Left lung (tissue), 10 donors: ENCODE measurements around the gene ROMO1. TPM values are rescaled to one million over a fixed set of nuclear protein-coding genes. Genes with fewer than 3 reads are reported as not detected.
"Not testable (repeated sequence)": the region's sequence is repeated elsewhere in the genome, so short reads cannot be mapped to it uniquely, and the experiment has no call there.

Experiments used
- ATAC-seq: fragments of 200-7000 bp; cut with Tn5 transposase; one replicate; pipeline ENCODE4 v1.9.1; 2020; ENCODE audit warnings: moderate library complexity
- DNase-seq, 4 donors: peaks; one replicate each; pipeline ENCODE4 v3.0.0-alpha.2; 2013 to 2020
- H3K27ac ChIP-seq, 2 donors: fragments of 200-600 bp; sonication (generic) in 1 of 2; one replicate each; pipeline versions ENCODE4 v1.5.0 to v1.8.0; 2020 to 2021
- H3K27me3 ChIP-seq, 2 donors: fragments of 200-600 bp; sonication (generic) in 1 of 2; one replicate each; pipeline versions ENCODE4 v1.5.0 to v1.8.0; 2020 to 2021
- H3K36me3 ChIP-seq, 2 donors: fragments of 200-600 bp; sonication (generic) in 1 of 2; one replicate each; pipeline versions ENCODE4 v1.5.0 to v1.8.0; 2020 to 2021
- H3K4me1 ChIP-seq, 2 donors: fragments of 200-600 bp; one replicate each; pipeline ENCODE4 v1.8.0; 2021
- H3K4me3 ChIP-seq, 2 donors: fragments of 200-600 bp; sonication (generic) in 1 of 2; one replicate each; pipeline versions ENCODE4 v1.5.0 to v1.8.0; 2020 to 2021; ENCODE audit warnings: mild to moderate bottlenecking in 1 of 2
- H3K9me3 ChIP-seq, 2 donors: fragments of 200-600 bp; sonication (generic) in 1 of 2; one replicate each; pipeline versions ENCODE4 v1.5.0 to v1.8.0; 2020 to 2021
- CTCF ChIP-seq, 2 donors: fragments of 200-600 bp; sonication (generic) in 1 of 2; IDR thresholded peaks; one replicate each; pipeline versions ENCODE4 v1.5.0 to v1.8.0; 2021; ENCODE audit warnings: antibody characterized with exemption in 2 of 2
- intact Hi-C, 2 donors: fragments of 100-400 bp; cut with DNase I; formaldehyde crosslinking; loops; one replicate each; pipeline versions ENCODE4 v1.11.2 to v1.14.2; 2022
- polyA plus RNA-seq, 6 donors: library from polyadenylated mRNA; unstranded; fragments of 120-200 nt; gene quantifications; one replicate each; pipeline ENCODE4 v1.2.1, GENCODE V29; 2013; ENCODE audit not compliant: insufficient read length in 6 of 6
- total RNA-seq, 2 donors: library from RNA; stranded (reverse); fragmentation: NEBNext Ultra II Directional; extraction: Animal tissue kit (Norgen Biotek cat#: 25700); gene quantifications; one replicate each; pipeline ENCODE4 v1.2.1, GENCODE V29; 2021
- donor health status: DM: no; HTN: yes; CAD: no.
- donor health status: DM: no; HTN: no; CAD: no.

Gene ROMO1
- total and polyA plus RNA-seq, 8 donors = 49.6 to 126 (median 76.3) TPM

GRCh38 chr20:35704514-35705261 is 5.5 kb downstream of the ROMO1 start:
- Histone ChIP-seq H3K4me1 (peaks cover 5 to 22% of the 10 kb centered on the region in 2 donors), H3K27ac (no peak overlapping the region), H3K27me3 (no peaks in the 10 kb centered on the region), H3K9me3 (no peaks in the 10 kb centered on the region), H3K36me3 (peaks cover 0 to 83% of the 10 kb centered on the region in 2 donors), H3K4me3 (no peak overlapping the region)
- ATAC-seq (no peak), DNase-seq (no peak)
- intact Hi-C loops = no loop called here
- no peak for TF ChIP-seq CTCF (IDR thresholded peaks at IDR 0.05)

- Histone ChIP-seq H3K36me3 (peaks cover 0 to 95% of the 10 kb centered on the region in 2 donors), H3K4me1 (peaks cover 0 to 16% of the 10 kb centered on the region in 2 donors)
- DNase-seq, H3K9me3 ChIP-seq, ATAC-seq, H3K27me3 ChIP-seq, H3K27ac ChIP-seq, intact Hi-C loops, H3K4me3 ChIP-seq: not testable (repeated sequence)
These were observed 6.7 kb downstream of the ROMO1 start for GRCh38 chr20:35705894-35706293.

- H3K9me3 ChIP-seq, intact Hi-C loops, H3K4me3 ChIP-seq, DNase-seq, H3K27ac ChIP-seq, H3K27me3 ChIP-seq, ATAC-seq: not testable (repeated sequence)
- peaks cover 0 to 23% of the 10 kb centered on the region in 2 donors for H3K4me1 ChIP-seq
- peaks cover 0 to 100% of the 10 kb centered on the region in 2 donors for H3K36me3 ChIP-seq
These were observed 7.7 kb downstream of the ROMO1 start for GRCh38 chr20:35706591-35707529.

- intact Hi-C loops = no loop called here
These were observed 9.3 kb downstream of the ROMO1 start for GRCh38 chr20:35708502-35708901.

GRCh38 chr20:35709259-35709658 is 10.1 kb downstream of the ROMO1 start:
- no peak for ATAC-seq
- H3K36me3 ChIP-seq = peaks cover 0 to 100% of the 10 kb centered on the region in 2 donors
- peak overlapping the region in 1 of 2 donors; percentile 10 for H3K27ac ChIP-seq
- no peaks in the 10 kb centered on the region for H3K27me3 ChIP-seq
- DNase-seq = no peak
- TF ChIP-seq CTCF (IDR thresholded peaks at IDR 0.05) = no peak
- H3K9me3 ChIP-seq = no peaks in the 10 kb centered on the region
- H3K4me1 ChIP-seq = peaks cover 0 to 24% of the 10 kb centered on the region in 2 donors
- no peak overlapping the region for H3K4me3 ChIP-seq
- intact Hi-C loops = no loop called here

More at GRCh38 chr20:35708502-35708901, 9.3 kb downstream of the ROMO1 start:
- TF ChIP-seq CTCF (IDR thresholded peaks at IDR 0.05) = no peak
- ATAC-seq (no peak), DNase-seq (no peak)
- Histone ChIP-seq H3K27me3 (no peaks in the 10 kb centered on the region), H3K9me3 (no peaks in the 10 kb centered on the region), H3K4me1 (peaks cover 0 to 24% of the 10 kb centered on the region in 2 donors), H3K36me3 (peaks cover 0 to 100% of the 10 kb centered on the region in 2 donors), H3K27ac (no peak overlapping the region), H3K4me3 (no peak overlapping the region)

- Histone ChIP-seq H3K4me1 (peaks cover 0 to 24% of the 10 kb centered on the region in 2 donors), H3K27ac (no peak overlapping the region), H3K4me3 (no peak overlapping the region), H3K36me3 (peaks cover 0 to 100% of the 10 kb centered on the region in 2 donors), H3K9me3 (no peaks in the 10 kb centered on the region), H3K27me3 (no peaks in the 10 kb centered on the region)
- no peak for TF ChIP-seq CTCF (IDR thresholded peaks at IDR 0.05)
- DNase-seq (no peak), ATAC-seq (no peak)
- intact Hi-C loops = no loop called here
These were observed 10.8 kb downstream of the ROMO1 start for GRCh38 chr20:35710039-35710438.
